ENCODE data around the gene GFOD2.

- no peak for TF ChIP-seq SP1 (IDR thresholded peaks at IDR 0.05)
- no peak for TF ChIP-seq SP1 (CRISPR knock-in tag; IDR thresholded peaks at IDR 0.05)
- TF ChIP-seq ATF4 (CRISPR knock-in tag; IDR thresholded peaks at IDR 0.05): no peak
- TF ChIP-seq ZNF274 (CRISPR knock-in tag; IDR thresholded peaks at IDR 0.05): no peak
- TF ChIP-seq E2F5 (CRISPR knock-in tag; conservative IDR thresholded peaks at IDR 0.05): no peak
- TF ChIP-seq CBX2 (IDR thresholded peaks at IDR 0.05; ENCODE audit: low read depth, low read length): no peak
- no peak for TF ChIP-seq CBX2 (CRISPR knock-in tag; IDR thresholded peaks at IDR 0.05; ENCODE audit: low read depth)
- TF ChIP-seq TFAP4 (IDR thresholded peaks at IDR 0.05; ENCODE audit: borderline replicate concordance, low read depth): no peak
- TF ChIP-seq ZHX2 (IDR thresholded peaks at IDR 0.05; ENCODE audit: low read depth): no peak
- TF ChIP-seq ZHX2 (CRISPR knock-in tag; IDR thresholded peaks at IDR 0.05; ENCODE audit: borderline replicate concordance): no peak
- no peak for TF ChIP-seq POLR2G (IDR thresholded peaks at IDR 0.05; ENCODE audit: low read depth, low read length)
- TF ChIP-seq ZSCAN30 (CRISPR knock-in tag; IDR thresholded peaks at IDR 0.05): no peak
Measured at GRCh38 chr16:67653789-67654402, 65.2 kb downstream of the GFOD2 start.
